HL-60 (cell line): ENCODE data around the gene DDX23.

Source experiments
- GABPA ChIP-seq: IDR thresholded peaks from 2 replicates; pipeline ENCODE4 v1.6.1; 2012; ENCODE audit warnings: low read depth
- POLR2AphosphoS5 ChIP-seq: IDR thresholded peaks from 2 replicates; pipeline ENCODE4 v1.6.1; 2012; ENCODE audit warnings: low read depth
- TF ChIP-seq, protein P1 (sequence below): IDR thresholded peaks from 2 replicates; pipeline ENCODE4 v1.6.1; 2012; ENCODE audit warnings: low read depth; ENCODE audit not compliant: insufficient replicate concordance
- TF ChIP-seq, protein P2 (sequence below): IDR thresholded peaks from one replicate; pipeline ENCODE4 v1.5.1; 2011; ENCODE audit warnings: low read length, control low read depth, inconsistent platforms; ENCODE audit not compliant: insufficient read depth

DNA sequence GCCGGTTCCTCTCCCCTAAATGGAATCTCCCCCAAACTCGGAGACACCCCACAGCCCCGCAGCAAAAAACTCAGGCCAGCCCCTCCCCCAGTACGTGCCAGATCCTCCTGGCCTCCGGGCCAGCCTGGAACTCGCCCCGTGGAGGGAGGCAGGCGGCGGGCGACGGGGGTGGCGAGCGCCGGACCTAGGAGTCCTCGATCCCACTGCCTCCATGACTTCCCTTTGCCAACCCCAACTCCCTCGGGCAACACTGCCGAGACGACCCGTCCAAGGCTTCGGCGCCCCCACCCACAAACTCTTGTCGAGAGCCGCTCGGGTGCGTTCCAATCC, 63.5 kb downstream of the DDX23 start:
- TF ChIP-seq, protein P1, sequence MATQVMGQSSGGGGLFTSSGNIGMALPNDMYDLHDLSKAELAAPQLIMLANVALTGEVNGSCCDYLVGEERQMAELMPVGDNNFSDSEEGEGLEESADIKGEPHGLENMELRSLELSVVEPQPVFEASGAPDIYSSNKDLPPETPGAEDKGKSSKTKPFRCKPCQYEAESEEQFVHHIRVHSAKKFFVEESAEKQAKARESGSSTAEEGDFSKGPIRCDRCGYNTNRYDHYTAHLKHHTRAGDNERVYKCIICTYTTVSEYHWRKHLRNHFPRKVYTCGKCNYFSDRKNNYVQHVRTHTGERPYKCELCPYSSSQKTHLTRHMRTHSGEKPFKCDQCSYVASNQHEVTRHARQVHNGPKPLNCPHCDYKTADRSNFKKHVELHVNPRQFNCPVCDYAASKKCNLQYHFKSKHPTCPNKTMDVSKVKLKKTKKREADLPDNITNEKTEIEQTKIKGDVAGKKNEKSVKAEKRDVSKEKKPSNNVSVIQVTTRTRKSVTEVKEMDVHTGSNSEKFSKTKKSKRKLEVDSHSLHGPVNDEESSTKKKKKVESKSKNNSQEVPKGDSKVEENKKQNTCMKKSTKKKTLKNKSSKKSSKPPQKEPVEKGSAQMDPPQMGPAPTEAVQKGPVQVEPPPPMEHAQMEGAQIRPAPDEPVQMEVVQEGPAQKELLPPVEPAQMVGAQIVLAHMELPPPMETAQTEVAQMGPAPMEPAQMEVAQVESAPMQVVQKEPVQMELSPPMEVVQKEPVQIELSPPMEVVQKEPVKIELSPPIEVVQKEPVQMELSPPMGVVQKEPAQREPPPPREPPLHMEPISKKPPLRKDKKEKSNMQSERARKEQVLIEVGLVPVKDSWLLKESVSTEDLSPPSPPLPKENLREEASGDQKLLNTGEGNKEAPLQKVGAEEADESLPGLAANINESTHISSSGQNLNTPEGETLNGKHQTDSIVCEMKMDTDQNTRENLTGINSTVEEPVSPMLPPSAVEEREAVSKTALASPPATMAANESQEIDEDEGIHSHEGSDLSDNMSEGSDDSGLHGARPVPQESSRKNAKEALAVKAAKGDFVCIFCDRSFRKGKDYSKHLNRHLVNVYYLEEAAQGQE: no peak
- TF ChIP-seq, protein P2, sequence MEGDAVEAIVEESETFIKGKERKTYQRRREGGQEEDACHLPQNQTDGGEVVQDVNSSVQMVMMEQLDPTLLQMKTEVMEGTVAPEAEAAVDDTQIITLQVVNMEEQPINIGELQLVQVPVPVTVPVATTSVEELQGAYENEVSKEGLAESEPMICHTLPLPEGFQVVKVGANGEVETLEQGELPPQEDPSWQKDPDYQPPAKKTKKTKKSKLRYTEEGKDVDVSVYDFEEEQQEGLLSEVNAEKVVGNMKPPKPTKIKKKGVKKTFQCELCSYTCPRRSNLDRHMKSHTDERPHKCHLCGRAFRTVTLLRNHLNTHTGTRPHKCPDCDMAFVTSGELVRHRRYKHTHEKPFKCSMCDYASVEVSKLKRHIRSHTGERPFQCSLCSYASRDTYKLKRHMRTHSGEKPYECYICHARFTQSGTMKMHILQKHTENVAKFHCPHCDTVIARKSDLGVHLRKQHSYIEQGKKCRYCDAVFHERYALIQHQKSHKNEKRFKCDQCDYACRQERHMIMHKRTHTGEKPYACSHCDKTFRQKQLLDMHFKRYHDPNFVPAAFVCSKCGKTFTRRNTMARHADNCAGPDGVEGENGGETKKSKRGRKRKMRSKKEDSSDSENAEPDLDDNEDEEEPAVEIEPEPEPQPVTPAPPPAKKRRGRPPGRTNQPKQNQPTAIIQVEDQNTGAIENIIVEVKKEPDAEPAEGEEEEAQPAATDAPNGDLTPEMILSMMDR: no peak
- TF ChIP-seq GABPA (no peak), POLR2AphosphoS5 (no peak)
